Calu3 (cell line): Measurements from ENCODE around the gene OR4F16. TPM values are rescaled to one million over a fixed set of nuclear protein-coding genes. Genes with fewer than 3 reads are reported as not detected.
"Not testable (repeated sequence)": the region's sequence is repeated elsewhere in the genome, so short reads cannot be mapped to it uniquely, and the experiment has no call there.

Experiments used
- Bru-seq: library from RNA; stranded (reverse); fragments of 400-500 nt; gene quantifications from one replicate; lab custom pipeline; 2021; lab: Mats Ljungman, UMichigan
- BruChase-seq, 2 experiments: library from RNA; stranded (reverse); fragments of 400-500 nt; gene quantifications; one replicate each; lab custom pipeline; 2021; lab: Mats Ljungman, UMichigan
- BruUV-seq: library from RNA; stranded (reverse); fragments of 400-500 nt; replicated peaks from 2 replicates; lab custom pipeline; 2021; lab: Mats Ljungman, UMichigan
- CTCF ChIA-PET: fragments of 300-600 bp; sonication (Branson Sonifier 250); formaldehyde crosslinking; loops from one replicate; lab custom pipeline; 2022; ENCODE audit warnings: antibody characterized with exemption; lab: Charles Lee
- DNase-seq: peaks from one replicate; pipeline ENCODE4 v3.0.0; 2022
- H3K27ac Mint-ChIP-seq: one replicate; pipeline ENCODE4 v1.8.0; 2022; ENCODE audit warnings: mixed read lengths; ENCODE audit not compliant: unreplicated experiment
- H3K27me3 Mint-ChIP-seq: one replicate; pipeline ENCODE4 v1.8.0; 2022; ENCODE audit warnings: mixed read lengths; ENCODE audit not compliant: unreplicated experiment
- H3K36me3 Mint-ChIP-seq: one replicate; pipeline ENCODE4 v1.8.0; 2022; ENCODE audit warnings: mild to moderate bottlenecking, moderate library complexity, mixed read lengths; ENCODE audit not compliant: insufficient read depth, unreplicated experiment
- H3K4me1 Mint-ChIP-seq: one replicate; pipeline ENCODE4 v1.8.0; 2022; ENCODE audit warnings: mild to moderate bottlenecking, low read depth, mixed read lengths; ENCODE audit not compliant: unreplicated experiment
- H3K4me3 Mint-ChIP-seq: one replicate; pipeline ENCODE4 v1.8.0; 2022; ENCODE audit warnings: mild to moderate bottlenecking, low read depth, moderate library complexity, mixed read lengths; ENCODE audit not compliant: unreplicated experiment
- H3K9me3 Mint-ChIP-seq: one replicate; pipeline ENCODE4 v1.8.0; 2022; ENCODE audit warnings: low read depth, mixed read lengths; ENCODE audit not compliant: unreplicated experiment
- intact Hi-C: fragments of 100-400 bp; cut with micrococcal nuclease; formaldehyde crosslinking; loops from one replicate; pipeline ENCODE4 v1.10.0; 2022; ENCODE audit not compliant: unreplicated experiment
- long read RNA-seq: library from polyadenylated mRNA; stranded (forward); transcript quantifications from one replicate; pipeline ENCODE4 v2.0.0, GENCODE V29; 2022
- total RNA-seq: library from RNA; stranded (reverse); gene quantifications from 2 replicates; pipeline ENCODE4 v1.2.3, GENCODE V29; 2022

The OR4F16 gene, protein sequence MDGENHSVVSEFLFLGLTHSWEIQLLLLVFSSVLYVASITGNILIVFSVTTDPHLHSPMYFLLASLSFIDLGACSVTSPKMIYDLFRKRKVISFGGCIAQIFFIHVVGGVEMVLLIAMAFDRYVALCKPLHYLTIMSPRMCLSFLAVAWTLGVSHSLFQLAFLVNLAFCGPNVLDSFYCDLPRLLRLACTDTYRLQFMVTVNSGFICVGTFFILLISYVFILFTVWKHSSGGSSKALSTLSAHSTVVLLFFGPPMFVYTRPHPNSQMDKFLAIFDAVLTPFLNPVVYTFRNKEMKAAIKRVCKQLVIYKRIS
- total RNA-seq: not detected in 2 replicates
- Bru-seq, nascent RNA: not detected
- BruChase-seq, experiment 1, labeled RNA remaining after a 6-hour chase: not detected
- not detected for BruChase-seq, experiment 2, labeled RNA remaining after a 2-hour chase
- long read RNA-seq: 0 reads

- H3K36me3 Mint-ChIP-seq: not testable (repeated sequence)
Observed at GRCh38 chr1:686554-686953, at the start of gene OR4F16. OR4F16 (minus strand) TSS chr1:686654; CDS start chr1:686654, 0 bp downstream.

GRCh38 chr1:733649-734048 lies 47.2 kb upstream of the OR4F16 start:
- DNase-seq, H3K9me3 Mint-ChIP-seq, CTCF ChIA-PET, H3K27ac Mint-ChIP-seq, H3K36me3 Mint-ChIP-seq, intact Hi-C loops, H3K4me1 Mint-ChIP-seq, H3K4me3 Mint-ChIP-seq, BruUV-seq, H3K27me3 Mint-ChIP-seq: not testable (repeated sequence)

More at GRCh38 chr1:686554-686953, at the start of gene OR4F16:
- H3K4me1 Mint-ChIP-seq, H3K9me3 Mint-ChIP-seq, intact Hi-C loops, DNase-seq, CTCF ChIA-PET, H3K27me3 Mint-ChIP-seq, BruUV-seq, H3K27ac Mint-ChIP-seq, H3K4me3 Mint-ChIP-seq: not testable (repeated sequence)

DNA sequence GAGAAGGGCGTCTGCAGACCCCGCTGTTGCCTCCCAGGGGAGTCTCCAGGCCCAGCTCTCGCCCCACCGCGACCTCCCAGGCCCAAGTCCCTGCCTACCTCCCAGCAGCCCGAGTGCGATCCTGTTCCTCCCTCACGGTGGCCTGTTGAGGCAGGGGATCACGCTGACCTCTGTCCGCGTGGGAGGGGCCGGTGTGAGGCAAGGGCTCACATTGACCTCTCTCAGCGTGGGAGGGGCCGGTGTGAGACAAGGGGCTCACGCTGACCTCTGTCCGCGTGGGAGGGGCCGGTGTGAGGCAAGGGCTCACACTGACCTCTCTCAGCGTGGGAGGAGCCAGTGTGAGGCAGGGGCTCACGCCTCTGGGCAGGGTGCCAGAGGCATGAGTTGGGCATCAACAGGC lies 40.6 kb upstream of the OR4F16 start:
- H3K4me3 Mint-ChIP-seq, H3K9me3 Mint-ChIP-seq, H3K4me1 Mint-ChIP-seq, H3K27me3 Mint-ChIP-seq, DNase-seq, intact Hi-C loops, H3K27ac Mint-ChIP-seq, H3K36me3 Mint-ChIP-seq, CTCF ChIA-PET, BruUV-seq: not testable (repeated sequence)

Other genes with a start within 250 kb of the OR4F16 start
- not detected in 2 replicates for gene OR4F29, start 235.0 kb downstream of the OR4F16 start, total RNA-seq
- gene SAMD11, start 237.3 kb upstream of the OR4F16 start, total RNA-seq: 0.27 and 0.54 TPM in 2 replicates